Upper lobe of right lung (tissue), 1 donor: ENCODE results near the gene EREG. TPM values are rescaled to one million over a fixed set of nuclear protein-coding genes. Genes with fewer than 3 reads are reported as not detected.

Source experiments
- ATAC-seq: fragments of 200-7000 bp; cut with Tn5 transposase; one replicate; pipeline ENCODE4 v1.9.1; 2020; ENCODE audit warnings: mild to moderate bottlenecking, moderate library complexity
- DNase-seq: peaks from one replicate; pipeline ENCODE4 v3.0.0-alpha.2; 2020
- H3K27ac ChIP-seq: fragments of 200-600 bp; one replicate; pipeline ENCODE4 v1.8.0; 2022
- H3K27me3 ChIP-seq: fragments of 200-600 bp; one replicate; pipeline ENCODE4 v1.8.0; 2022; ENCODE audit warnings: mild to moderate bottlenecking
- H3K36me3 ChIP-seq: fragments of 200-600 bp; one replicate; pipeline ENCODE4 v1.8.0; 2022
- H3K4me1 ChIP-seq: fragments of 200-600 bp; one replicate; pipeline ENCODE4 v1.8.0; 2022
- H3K4me3 ChIP-seq: fragments of 200-600 bp; one replicate; pipeline ENCODE4 v1.8.0; 2022; ENCODE audit warnings: mild to moderate bottlenecking
- H3K9me3 ChIP-seq: fragments of 200-600 bp; one replicate; pipeline ENCODE4 v1.8.0; 2022
- CTCF ChIP-seq: fragments of 200-600 bp; IDR thresholded peaks from one replicate; pipeline ENCODE4 v1.8.0; 2022; ENCODE audit warnings: antibody characterized with exemption
- intact Hi-C: fragments of 100-400 bp; cut with DNase I; formaldehyde crosslinking; loops from one replicate; pipeline ENCODE4 v1.11.0; 2022
- total RNA-seq: library from RNA; stranded (reverse); fragmentation: NEBNext Ultra II Directional; extraction: Animal tissue kit (Norgen Biotek cat#: 25700); gene quantifications from one replicate; pipeline ENCODE4 v1.2.1, GENCODE V29; 2021
- donor health status: DM: no; HTN: yes; CAD: no; lungs with severe emphysema.

The EREG gene
- total RNA-seq, 1 donor from 2014 or later = 0.69 TPM

GRCh38 chr4:74418063-74418670, 53.2 kb downstream of the EREG start:
- Histone ChIP-seq H3K4me1 (no peaks in the 10 kb centered on the region), H3K9me3 (no peaks in the 10 kb centered on the region), H3K4me3 (no peak overlapping the region), H3K36me3 (no peaks in the 10 kb centered on the region), H3K27me3 (no peaks in the 10 kb centered on the region), H3K27ac (no peak overlapping the region)
- intact Hi-C loops = no loop called here
- no peak for DNase-seq
- no peak for ATAC-seq
- TF ChIP-seq CTCF = no peak

DNA sequence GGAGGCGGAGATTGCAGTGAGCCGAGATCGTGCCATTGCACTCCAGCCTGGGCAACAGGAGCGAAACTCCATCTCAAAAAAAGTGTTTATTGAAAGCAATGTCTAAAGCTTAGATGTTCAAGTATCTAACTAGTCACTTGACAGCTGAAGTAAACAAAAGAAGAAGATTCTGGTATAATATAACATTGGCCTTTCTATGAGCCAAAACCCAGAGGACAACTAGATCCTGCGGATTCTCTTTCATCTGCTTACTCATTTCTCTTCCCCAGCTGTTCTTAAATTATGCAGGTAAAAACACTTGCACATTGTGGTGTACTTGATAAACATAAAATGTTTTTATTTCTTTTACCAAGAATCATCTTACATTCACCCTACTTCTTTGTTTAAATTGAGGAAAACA, 55.9 kb downstream of the EREG start:
- H3K9me3 ChIP-seq = no peaks in the 10 kb centered on the region
- no peaks in the 10 kb centered on the region for H3K4me1 ChIP-seq
- no peaks in the 10 kb centered on the region for H3K27me3 ChIP-seq
- intact Hi-C loops = no loop called here
- no peak overlapping the region for H3K27ac ChIP-seq
- no peak overlapping the region for H3K4me3 ChIP-seq
- ATAC-seq (no peak), DNase-seq (no peak)
- TF ChIP-seq CTCF = no peak
- no peaks in the 10 kb centered on the region for H3K36me3 ChIP-seq

- no peak for DNase-seq
These were observed 58.2 kb downstream of the EREG start for GRCh38 chr4:74423104-74423503.

GRCh38 chr4:74424111-74424510, 59.2 kb downstream of the EREG start:
- no peak for TF ChIP-seq CTCF
- intact Hi-C loops = no loop called here
- DNase-seq = no peak

More at GRCh38 chr4:74423104-74423503, 58.2 kb downstream of the EREG start:
- TF ChIP-seq CTCF = no peak
- Histone ChIP-seq H3K4me1 (no peaks in the 10 kb centered on the region), H3K36me3 (no peaks in the 10 kb centered on the region), H3K4me3 (no peak overlapping the region), H3K9me3 (no peaks in the 10 kb centered on the region), H3K27ac (no peak overlapping the region), H3K27me3 (no peaks in the 10 kb centered on the region)
- peak; percentile 20 for ATAC-seq
- intact Hi-C loops = no loop called here

DNA sequence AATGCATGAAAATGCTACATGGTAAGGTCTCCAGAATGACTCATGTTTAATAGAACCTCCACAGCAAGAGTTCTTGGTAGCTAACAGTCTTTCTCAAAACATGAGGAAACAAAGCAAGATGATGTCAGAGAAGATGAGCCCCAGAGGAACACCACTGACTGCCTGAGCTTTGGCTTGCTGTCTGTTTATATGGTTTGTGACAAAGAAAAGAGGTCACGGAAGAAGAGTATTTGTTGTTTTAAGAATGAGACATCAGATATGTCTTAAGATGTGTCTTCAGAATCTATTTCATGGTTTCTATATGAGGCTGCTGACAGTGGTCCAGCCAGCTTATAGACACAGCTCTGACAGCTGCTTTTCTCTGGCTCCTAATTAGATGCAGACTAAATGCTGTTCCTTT, 61.2 kb downstream of the EREG start:
- Histone ChIP-seq H3K36me3 (no peaks in the 10 kb centered on the region), H3K27ac (no peak overlapping the region), H3K4me3 (no peak overlapping the region), H3K9me3 (no peaks in the 10 kb centered on the region), H3K4me1 (no peaks in the 10 kb centered on the region), H3K27me3 (no peaks in the 10 kb centered on the region)
- no peak for TF ChIP-seq CTCF
- intact Hi-C loops = no loop called here
- ATAC-seq (no peak), DNase-seq (no peak)

More at GRCh38 chr4:74424111-74424510, 59.2 kb downstream of the EREG start:
- Histone ChIP-seq H3K27ac (no peak overlapping the region), H3K27me3 (no peaks in the 10 kb centered on the region), H3K4me3 (no peak overlapping the region), H3K4me1 (no peaks in the 10 kb centered on the region), H3K36me3 (no peaks in the 10 kb centered on the region), H3K9me3 (no peaks in the 10 kb centered on the region)
- no peak for ATAC-seq

GRCh38 chr4:74428276-74428675, 63.3 kb downstream of the EREG start:
- Histone ChIP-seq H3K27ac (no peak overlapping the region), H3K9me3 (no peaks in the 10 kb centered on the region), H3K4me1 (no peaks in the 10 kb centered on the region), H3K4me3 (no peak overlapping the region), H3K36me3 (no peaks in the 10 kb centered on the region), H3K27me3 (no peaks in the 10 kb centered on the region)
- DNase-seq (no peak), ATAC-seq (no peak)
- no peak for TF ChIP-seq CTCF
- intact Hi-C loops = no loop called here
